GM19468 (cell line): Measurements from ENCODE around the gene OLFML3.
"Not testable (repeated sequence)": the region's sequence is repeated elsewhere in the genome, so short reads cannot be mapped to it uniquely, and the experiment has no call there.

Experiments
- ATAC-seq: cut with Tn5 transposase; IDR thresholded peaks from one replicate; pipeline ENCODE4 v1.9.1; 2021; ENCODE audit warnings: mild to moderate bottlenecking, moderate library complexity, moderate number of reproducible peaks; ENCODE audit not compliant: unreplicated experiment; ENCODE audit errors: extremely low read depth

The OLFML3 gene

GRCh38 chr1:113986802-113987201 is 7.5 kb downstream of the OLFML3 start:
- ATAC-seq: no peak

- no peak for ATAC-seq
These were observed 8.0 kb downstream of the OLFML3 start for GRCh38 chr1:113987259-113987658.

- no peak for ATAC-seq
These were observed 11.3 kb downstream of the OLFML3 start for GRCh38 chr1:113990530-113990929.

- no peak for ATAC-seq
These were observed 11.7 kb downstream of the OLFML3 start for GRCh38 chr1:113990961-113991360.

- no peak for ATAC-seq
These were observed 12.3 kb downstream of the OLFML3 start for GRCh38 chr1:113991467-113991997.

- no peak for ATAC-seq
These were observed 13.8 kb downstream of the OLFML3 start for GRCh38 chr1:113993072-113993471.

- ATAC-seq: no peak
These were observed 14.5 kb downstream of the OLFML3 start for GRCh38 chr1:113993766-113994165.

GRCh38 chr1:113995382-113995781 is 16.1 kb downstream of the OLFML3 start:
- no peak for ATAC-seq

- ATAC-seq: no peak
These were observed 19.1 kb downstream of the OLFML3 start for GRCh38 chr1:113998361-113998760.

GRCh38 chr1:113999233-113999632 is 20.0 kb downstream of the OLFML3 start:
- ATAC-seq: no peak

GRCh38 chr1:113999799-114000198 is 20.5 kb downstream of the OLFML3 start:
- ATAC-seq: no peak

- ATAC-seq: no peak
These were observed 21.1 kb downstream of the OLFML3 start for GRCh38 chr1:114000406-114000805.

GRCh38 chr1:114002492-114003239 is 23.4 kb downstream of the OLFML3 start:
- ATAC-seq: no peak

GRCh38 chr1:114003431-114003830 is 24.2 kb downstream of the OLFML3 start:
- no peak for ATAC-seq

GRCh38 chr1:114006825-114007224 is 27.6 kb downstream of the OLFML3 start:
- ATAC-seq: not testable (repeated sequence)

- no peak for ATAC-seq
These were observed 29.2 kb downstream of the OLFML3 start for GRCh38 chr1:114008480-114008941.

- ATAC-seq: no peak
These were observed 29.7 kb downstream of the OLFML3 start for GRCh38 chr1:114008993-114009392.

GRCh38 chr1:114009393-114009792 is 30.1 kb downstream of the OLFML3 start:
- no peak for ATAC-seq

GRCh38 chr1:114010433-114011184 is 31.3 kb downstream of the OLFML3 start:
- no peak for ATAC-seq

- ATAC-seq: no peak
These were observed 32.5 kb downstream of the OLFML3 start for GRCh38 chr1:114011796-114012195.

GRCh38 chr1:114015075-114015474 is 35.8 kb downstream of the OLFML3 start:
- no peak for ATAC-seq
